ENCODE data around the gene ARHGAP18. TPM values are rescaled to one million over a fixed set of nuclear protein-coding genes. Genes with fewer than 3 reads are reported as not detected.

The ARHGAP18 gene
- total and polyA plus RNA-seq, 8 donors: 6.0 to 104 (median 30.2) TPM

DNA sequence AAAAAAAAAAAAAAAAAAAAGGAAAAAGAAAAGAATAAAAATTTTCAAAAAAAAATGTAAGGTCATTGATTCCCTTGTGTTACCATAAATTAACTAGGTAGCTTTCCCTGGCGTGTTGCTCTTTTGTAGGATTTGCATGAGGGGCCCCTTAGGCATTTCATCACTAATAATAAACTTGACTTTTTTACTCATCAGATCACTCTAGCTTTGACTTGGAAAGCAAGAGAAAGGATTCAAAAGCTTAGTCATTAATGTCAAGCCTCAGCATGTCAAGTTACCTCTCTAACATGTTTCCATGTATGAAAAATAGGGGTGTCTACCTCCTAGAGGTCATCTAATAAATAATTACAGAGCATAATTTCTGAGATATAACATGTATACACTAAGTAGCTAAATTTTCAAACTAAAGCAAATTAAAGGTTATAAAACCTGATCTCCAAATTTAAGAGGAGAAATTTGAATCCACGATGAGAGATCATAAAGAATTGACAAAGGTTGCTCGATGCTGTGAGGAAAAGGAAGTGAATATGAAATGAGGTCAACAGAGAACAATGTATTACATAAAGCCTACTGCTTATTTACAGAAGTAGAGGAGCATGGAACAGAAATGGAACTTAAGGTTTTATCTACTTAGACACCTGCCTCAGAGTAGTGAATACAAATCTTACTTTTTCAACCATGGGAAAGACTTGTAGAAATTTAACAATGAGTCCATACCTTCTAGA is 86.8 kb downstream of the ARHGAP18 start:
- Histone ChIP-seq H3K27ac (no peak overlapping the region), H3K4me3 (no peak overlapping the region), H3K4me1 (no peaks in the 10 kb centered on the region), H3K27me3 (no peaks in the 10 kb centered on the region), H3K9me3 (no peaks in the 10 kb centered on the region), H3K36me3 (peaks cover 4 to 14% (median 6%) of the 10 kb centered on the region in 4 donors)
- WGBS, 5 donors: 68 to 78% (median 72%) methylated on average over 3 of the region's 3 CpGs
- intact Hi-C loops (cut with DNase I; ENCODE audit: low total_unique reads): no loop called here
- DNase-seq: no peak
- no peak for TF ChIP-seq EP300 (IDR thresholded peaks at IDR 0.05)
- no peak for TF ChIP-seq POLR2A (IDR thresholded peaks at IDR 0.05)
- TF ChIP-seq, protein P1, sequence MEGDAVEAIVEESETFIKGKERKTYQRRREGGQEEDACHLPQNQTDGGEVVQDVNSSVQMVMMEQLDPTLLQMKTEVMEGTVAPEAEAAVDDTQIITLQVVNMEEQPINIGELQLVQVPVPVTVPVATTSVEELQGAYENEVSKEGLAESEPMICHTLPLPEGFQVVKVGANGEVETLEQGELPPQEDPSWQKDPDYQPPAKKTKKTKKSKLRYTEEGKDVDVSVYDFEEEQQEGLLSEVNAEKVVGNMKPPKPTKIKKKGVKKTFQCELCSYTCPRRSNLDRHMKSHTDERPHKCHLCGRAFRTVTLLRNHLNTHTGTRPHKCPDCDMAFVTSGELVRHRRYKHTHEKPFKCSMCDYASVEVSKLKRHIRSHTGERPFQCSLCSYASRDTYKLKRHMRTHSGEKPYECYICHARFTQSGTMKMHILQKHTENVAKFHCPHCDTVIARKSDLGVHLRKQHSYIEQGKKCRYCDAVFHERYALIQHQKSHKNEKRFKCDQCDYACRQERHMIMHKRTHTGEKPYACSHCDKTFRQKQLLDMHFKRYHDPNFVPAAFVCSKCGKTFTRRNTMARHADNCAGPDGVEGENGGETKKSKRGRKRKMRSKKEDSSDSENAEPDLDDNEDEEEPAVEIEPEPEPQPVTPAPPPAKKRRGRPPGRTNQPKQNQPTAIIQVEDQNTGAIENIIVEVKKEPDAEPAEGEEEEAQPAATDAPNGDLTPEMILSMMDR (IDR thresholded peaks at IDR 0.05): no peak
- no peak for TF ChIP-seq POLR2AphosphoS5 (IDR thresholded peaks at IDR 0.05)

DNA sequence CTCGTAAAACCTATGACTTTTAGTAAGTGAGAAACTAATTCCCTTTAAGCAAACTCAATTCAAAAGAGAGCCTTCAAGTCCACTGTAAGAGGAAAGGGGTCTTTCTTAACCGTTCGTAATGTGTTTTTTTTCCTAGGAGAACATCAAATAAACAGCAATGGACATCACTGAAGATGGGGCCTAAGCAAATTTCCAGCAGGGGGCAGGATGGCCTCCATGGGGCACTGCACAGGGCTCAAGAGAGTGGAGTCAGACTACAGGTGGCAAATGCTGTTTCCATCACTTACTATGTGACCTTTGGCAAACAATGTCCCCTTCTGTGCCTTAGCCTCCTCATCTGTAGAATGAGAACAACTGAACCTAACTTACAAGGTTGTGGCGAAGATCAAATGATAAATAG is 88.7 kb downstream of the ARHGAP18 start:
- H3K4me3 ChIP-seq: no peak overlapping the region
- DNase-seq: peak in 1 of 2 donors; percentile 34
- H3K27ac ChIP-seq: no peak overlapping the region
- no peaks in the 10 kb centered on the region for H3K4me1 ChIP-seq
- H3K27me3 ChIP-seq: no peaks in the 10 kb centered on the region
- H3K36me3 ChIP-seq: peaks cover 4 to 14% (median 10%) of the 10 kb centered on the region in 4 donors
- TF ChIP-seq POLR2AphosphoS5 (IDR thresholded peaks at IDR 0.05): no peak
- no peak for TF ChIP-seq EP300 (IDR thresholded peaks at IDR 0.05)
- TF ChIP-seq, protein P1 (IDR thresholded peaks at IDR 0.05): peak in 3 of 7 experiments; percentile 1 to 34 (median 18)
- no peaks in the 10 kb centered on the region for H3K9me3 ChIP-seq
- 88 to 93% (median 90%) methylated on average over 4 of the region's 4 CpGs for WGBS, 5 donors
- intact Hi-C loops (cut with DNase I; ENCODE audit: low total_unique reads): no loop called here

DNA sequence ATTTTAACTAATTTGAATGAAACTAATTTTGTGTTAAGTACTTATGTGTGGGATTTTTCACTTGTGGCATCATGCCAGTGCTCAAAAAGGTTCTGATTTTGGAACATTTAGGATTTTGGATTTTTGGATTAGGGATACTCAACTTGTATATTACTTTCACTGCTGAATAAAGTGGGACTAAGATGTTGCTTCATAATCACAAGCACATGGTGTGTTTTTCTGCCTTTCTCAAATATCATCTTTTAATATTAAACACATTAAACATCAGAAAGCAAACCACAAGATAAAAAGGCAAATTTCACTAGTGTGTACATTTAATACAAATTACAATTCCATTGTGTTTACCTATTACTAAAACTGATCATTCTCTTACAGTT is 89.8 kb downstream of the ARHGAP18 start:
- no peaks in the 10 kb centered on the region for H3K27me3 ChIP-seq
- H3K4me3 ChIP-seq: no peak overlapping the region
- H3K4me1 ChIP-seq: no peaks in the 10 kb centered on the region
- no peak overlapping the region for H3K27ac ChIP-seq
- intact Hi-C loops (cut with DNase I; ENCODE audit: low total_unique reads): no loop called here
- DNase-seq: no peak
- no peaks in the 10 kb centered on the region for H3K9me3 ChIP-seq
- H3K36me3 ChIP-seq: peaks cover 4 to 16% (median 11%) of the 10 kb centered on the region in 4 donors
- no peak for TF ChIP-seq EP300 (IDR thresholded peaks at IDR 0.05)
- TF ChIP-seq POLR2AphosphoS5 (IDR thresholded peaks at IDR 0.05): no peak
- TF ChIP-seq POLR2A (IDR thresholded peaks at IDR 0.05): no peak
- TF ChIP-seq, protein P1 (IDR thresholded peaks at IDR 0.05): no peak

DNA sequence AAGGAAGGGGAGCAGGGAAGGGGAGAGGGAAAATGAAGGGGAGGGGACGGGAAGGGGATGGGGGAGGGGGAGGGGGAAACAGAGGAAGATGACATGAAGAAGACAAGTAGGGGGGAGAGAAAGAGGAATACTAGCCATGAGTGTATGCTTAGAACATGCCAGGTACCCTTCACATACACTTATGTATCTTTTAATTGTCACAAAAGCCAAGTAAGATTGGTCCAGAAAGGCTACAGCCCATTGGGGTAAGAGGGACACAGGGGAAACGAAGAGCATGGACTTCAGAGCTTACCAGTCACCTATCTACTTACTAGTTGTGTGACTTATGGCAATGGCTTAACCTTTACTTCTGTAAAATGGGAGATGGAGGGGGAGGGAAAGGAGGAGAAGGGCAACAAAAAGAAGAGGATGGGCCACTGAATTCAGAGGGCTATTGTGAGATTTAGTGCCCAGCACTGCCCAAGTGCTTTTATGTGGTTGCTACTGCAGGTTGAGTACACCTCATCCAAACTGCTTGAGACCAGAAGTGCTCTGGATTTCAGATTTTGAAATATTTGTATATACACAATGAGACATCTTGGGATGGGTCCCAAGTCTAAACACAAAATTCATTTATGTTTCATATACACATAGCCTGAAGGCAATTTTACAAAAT is 90.3 kb downstream of the ARHGAP18 start:
- Histone ChIP-seq H3K4me1 (no peaks in the 10 kb centered on the region), H3K27me3 (no peaks in the 10 kb centered on the region), H3K36me3 (peaks cover 4 to 21% (median 11%) of the 10 kb centered on the region in 4 donors), H3K9me3 (no peaks in the 10 kb centered on the region), H3K4me3 (no peak overlapping the region), H3K27ac (no peak overlapping the region)
- TF ChIP-seq, protein P1 (IDR thresholded peaks at IDR 0.05): no peak
- TF ChIP-seq POLR2A (IDR thresholded peaks at IDR 0.05) (no peak), POLR2AphosphoS5 (IDR thresholded peaks at IDR 0.05) (no peak), EP300 (IDR thresholded peaks at IDR 0.05) (no peak)
- no peak for DNase-seq
- intact Hi-C loops (cut with DNase I; ENCODE audit: low total_unique reads): no loop called here
- WGBS, 5 donors: 88 to 94% (median 91%) methylated on average over 2 of the region's 2 CpGs
